ENCODE data around the gene SNTB2. TPM values are rescaled to one million over a fixed set of nuclear protein-coding genes. Genes with fewer than 3 reads are reported as not detected.
"Not testable (repeated sequence)": the region's sequence is repeated elsewhere in the genome, so short reads cannot be mapped to it uniquely, and the experiment has no call there.

SNTB2 gene
- total RNA-seq, 5 donors from 2014 or later (not counting 1 experiment from before 2014, with no cell fraction given), result 13.2 to 23.1 (median 17.3) TPM

DNA sequence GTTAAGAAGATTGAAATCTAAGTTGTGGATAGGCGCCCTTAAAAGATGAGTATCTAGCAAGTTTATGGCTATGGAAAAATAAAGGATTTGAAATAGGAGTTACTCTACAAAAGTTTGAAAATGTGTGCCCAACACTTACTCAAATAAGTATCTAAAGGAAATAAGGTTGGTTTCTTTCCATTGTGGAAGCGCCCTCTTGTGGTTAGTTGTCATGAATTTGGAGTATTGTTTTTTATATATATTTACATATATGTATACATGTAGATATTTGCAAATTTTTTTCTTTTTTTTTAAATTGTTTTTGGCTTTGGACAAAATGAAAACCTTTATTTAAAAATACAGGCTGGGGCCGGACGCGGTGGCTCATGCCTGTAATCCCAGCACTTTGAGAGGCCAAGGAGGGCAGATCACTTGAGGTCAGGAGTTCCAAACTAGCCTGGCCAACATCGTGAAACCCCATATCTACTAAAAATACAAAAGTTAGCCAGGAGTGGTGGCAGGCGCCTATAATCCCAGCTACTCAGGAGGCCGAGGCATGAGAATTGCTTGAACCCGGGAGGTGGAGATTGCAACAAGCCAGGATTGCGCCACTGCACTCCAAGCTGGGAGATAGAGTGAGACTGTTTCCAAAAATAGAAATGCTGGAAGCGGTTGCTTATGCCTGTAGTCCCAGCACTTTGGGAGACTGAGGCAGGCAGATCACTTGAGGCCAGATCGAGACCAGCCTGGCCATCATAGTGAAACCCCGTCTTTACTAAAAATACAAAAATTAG lies 100.2 kb downstream of the SNTB2 start:
- ChIA-PET CTCF (interaction anchor here (0.6 to 3.2 kb wide), 6 partner anchors 100 to 277 kb away, joined by 3 to 42 read pairs (median 4); partner anchors contain the start of gene SNTB2 (in 1 of the 2)), POLR2A (interaction anchor here in 1 of 2 donors (0.5 kb wide), 1 partner anchor 853 kb away, joined by 3 read pairs; no protein-coding TSS in a partner anchor)
- DNase-seq (peak in 18 of 35 experiments; percentile 10 to 82 (median 35)), ATAC-seq (replicated peaks in 1 of 4) (no peak)
- H3K27ac Mint-ChIP-seq, result no peak overlapping the region
- no peaks in the 10 kb centered on the region for H3K27me3 Mint-ChIP-seq
- H3K4me1 Mint-ChIP-seq, result peaks cover 0 to 2% (median 0%) of the 10 kb centered on the region in 3 donors
- H3K4me3 Mint-ChIP-seq, result no peak overlapping the region
- no peaks in the 10 kb centered on the region for H3K9me3 Mint-ChIP-seq
- WGBS (ENCODE audit: insufficient coverage), result 94% methylated on average over 11 of the region's 13 CpGs
- no peaks in the 10 kb centered on the region for H3K4me1 ChIP-seq (ENCODE audit: control insufficient read depth in 1 of 2, extremely low read depth in 1 of 2, insufficient read depth in 2 of 2, low read length in 2 of 2)
- no peaks in the 10 kb centered on the region for H3K9me3 ChIP-seq
- peaks cover 0 to 8% of the 10 kb centered on the region in 2 donors for H3K36me3 ChIP-seq (ENCODE audit: control insufficient read depth in 2 of 2, extremely low read depth in 1 of 2, insufficient read depth in 1 of 2, low read length in 1 of 2)
- peaks cover 6% of the 10 kb centered on the region for H3K36me3 Mint-ChIP-seq
- H3K4me3 ChIP-seq (ENCODE audit: control insufficient read depth in 1 of 2, extremely low read depth in 1 of 2, low read length in 1 of 2), result no peak overlapping the region
- H3K27me3 ChIP-seq (replicated peaks in 1 of 2; ENCODE audit: control insufficient read depth in 2 of 2, extremely low read depth in 1 of 2, insufficient read depth in 2 of 2, low read length in 1 of 2), result no peaks in the 10 kb centered on the region
- H3K27ac ChIP-seq (ENCODE audit: low read length), result no peak overlapping the region

DNA sequence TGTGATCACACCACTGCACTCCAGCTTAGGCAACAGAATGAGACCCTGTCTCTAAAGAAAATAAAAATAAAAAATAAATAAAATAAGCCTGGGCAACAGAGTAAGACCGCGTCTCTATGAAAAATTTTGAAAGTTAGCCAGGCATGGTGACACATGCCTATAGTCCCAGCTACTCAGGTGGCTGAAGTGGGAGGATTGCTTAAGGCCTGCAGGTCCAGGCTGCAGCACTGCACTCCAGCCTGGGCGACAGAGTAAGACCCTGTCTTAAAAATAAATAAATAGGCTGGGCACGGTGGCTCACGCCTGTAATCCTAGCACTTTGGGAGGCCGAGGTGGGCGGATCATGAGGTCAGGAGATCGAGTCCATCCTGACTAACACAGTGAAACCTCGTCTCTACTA lies 104.7 kb downstream of the SNTB2 start:
- ATAC-seq (replicated peaks in 1 of 4); DNase-seq; H3K9me3 ChIP-seq; H3K27ac Mint-ChIP-seq; H3K27me3 ChIP-seq (replicated peaks in 1 of 2; ENCODE audit: control insufficient read depth in 2 of 2, extremely low read depth in 1 of 2, insufficient read depth in 2 of 2, low read length in 1 of 2); H3K36me3 ChIP-seq (ENCODE audit: control insufficient read depth in 2 of 2, extremely low read depth in 1 of 2, insufficient read depth in 1 of 2, low read length in 1 of 2); H3K27ac ChIP-seq (ENCODE audit: low read length); POLR2A ChIA-PET; H3K4me3 Mint-ChIP-seq; H3K4me1 ChIP-seq (ENCODE audit: control insufficient read depth in 1 of 2, extremely low read depth in 1 of 2, insufficient read depth in 2 of 2, low read length in 2 of 2); H3K36me3 Mint-ChIP-seq; H3K4me1 Mint-ChIP-seq; H3K27me3 Mint-ChIP-seq; H3K4me3 ChIP-seq (ENCODE audit: control insufficient read depth in 1 of 2, extremely low read depth in 1 of 2, low read length in 1 of 2); CTCF ChIA-PET; H3K9me3 Mint-ChIP-seq: not testable (repeated sequence)
- 100% methylated on average over 3 of the region's 9 CpGs for WGBS (ENCODE audit: insufficient coverage)

GRCh38 chr16:69293401-69293800 lies 106.4 kb downstream of the SNTB2 start:
- H3K27me3 Mint-ChIP-seq, result no peaks in the 10 kb centered on the region
- Histone ChIP-seq H3K4me3 (ENCODE audit: control insufficient read depth in 1 of 2, extremely low read depth in 1 of 2, low read length in 1 of 2) (no peak overlapping the region), H3K36me3 (ENCODE audit: control insufficient read depth in 2 of 2, extremely low read depth in 1 of 2, insufficient read depth in 1 of 2, low read length in 1 of 2) (no peaks in the 10 kb centered on the region), H3K27me3 (replicated peaks in 1 of 2; ENCODE audit: control insufficient read depth in 2 of 2, extremely low read depth in 1 of 2, insufficient read depth in 2 of 2, low read length in 1 of 2) (no peaks in the 10 kb centered on the region), H3K9me3 (no peaks in the 10 kb centered on the region), H3K27ac (ENCODE audit: low read length) (no peak overlapping the region), H3K4me1 (ENCODE audit: control insufficient read depth in 1 of 2, extremely low read depth in 1 of 2, insufficient read depth in 2 of 2, low read length in 2 of 2) (no peaks in the 10 kb centered on the region)
- H3K27ac Mint-ChIP-seq, result no peak overlapping the region
- peaks cover 3% of the 10 kb centered on the region for H3K36me3 Mint-ChIP-seq
- 80% methylated on average over 3 of the region's 3 CpGs for WGBS (ENCODE audit: insufficient coverage)
- ATAC-seq (replicated peaks in 1 of 4), result no peak
- no peak overlapping the region for H3K4me3 Mint-ChIP-seq
- ChIA-PET CTCF (no interaction called here), POLR2A (no interaction called here)
- DNase-seq, result no peak
- H3K4me1 Mint-ChIP-seq, result no peaks in the 10 kb centered on the region
- H3K9me3 Mint-ChIP-seq, result no peaks in the 10 kb centered on the region

DNA sequence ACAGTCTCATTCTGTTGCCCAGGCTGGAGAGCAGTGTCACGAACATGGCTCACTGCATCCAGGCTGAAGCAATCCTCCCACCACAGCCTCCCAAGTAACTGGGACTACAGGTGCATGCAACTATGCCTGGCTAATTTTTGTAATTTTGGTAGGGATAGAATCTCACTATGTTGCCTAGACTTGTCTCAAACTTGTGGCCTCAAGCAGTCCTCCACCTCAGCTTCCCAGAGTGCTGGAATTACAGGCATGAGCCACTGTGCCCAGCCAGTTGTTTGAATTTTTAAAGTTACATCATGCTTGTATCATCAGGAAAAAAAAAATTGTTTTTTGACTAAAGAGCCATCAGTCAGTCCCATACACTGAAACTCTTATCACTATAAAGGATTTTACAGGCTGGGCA lies 107.1 kb downstream of the SNTB2 start:
- no peaks in the 10 kb centered on the region for H3K9me3 ChIP-seq
- no peaks in the 10 kb centered on the region for H3K36me3 ChIP-seq (ENCODE audit: control insufficient read depth in 2 of 2, extremely low read depth in 1 of 2, insufficient read depth in 1 of 2, low read length in 1 of 2)
- H3K27me3 Mint-ChIP-seq, result no peaks in the 10 kb centered on the region
- no peak overlapping the region for H3K4me3 Mint-ChIP-seq
- no peaks in the 10 kb centered on the region for H3K4me1 Mint-ChIP-seq
- H3K36me3 Mint-ChIP-seq, result peaks cover 3% of the 10 kb centered on the region
- no peak for ATAC-seq (replicated peaks in 1 of 4)
- WGBS (ENCODE audit: insufficient coverage), result no CpG with 5 or more reads among the region's 1 CpG
- H3K27me3 ChIP-seq (replicated peaks in 1 of 2; ENCODE audit: control insufficient read depth in 2 of 2, extremely low read depth in 1 of 2, insufficient read depth in 2 of 2, low read length in 1 of 2), result no peaks in the 10 kb centered on the region
- DNase-seq, result no peak
- H3K4me3 ChIP-seq (ENCODE audit: control insufficient read depth in 1 of 2, extremely low read depth in 1 of 2, low read length in 1 of 2), result no peak overlapping the region
- no peak overlapping the region for H3K27ac ChIP-seq (ENCODE audit: low read length)
- POLR2A ChIA-PET, result no interaction called here
- H3K27ac Mint-ChIP-seq, result no peak overlapping the region
- H3K9me3 Mint-ChIP-seq, result no peaks in the 10 kb centered on the region
- CTCF ChIA-PET, result no interaction called here
- no peaks in the 10 kb centered on the region for H3K4me1 ChIP-seq (ENCODE audit: control insufficient read depth in 1 of 2, extremely low read depth in 1 of 2, insufficient read depth in 2 of 2, low read length in 2 of 2)

DNA sequence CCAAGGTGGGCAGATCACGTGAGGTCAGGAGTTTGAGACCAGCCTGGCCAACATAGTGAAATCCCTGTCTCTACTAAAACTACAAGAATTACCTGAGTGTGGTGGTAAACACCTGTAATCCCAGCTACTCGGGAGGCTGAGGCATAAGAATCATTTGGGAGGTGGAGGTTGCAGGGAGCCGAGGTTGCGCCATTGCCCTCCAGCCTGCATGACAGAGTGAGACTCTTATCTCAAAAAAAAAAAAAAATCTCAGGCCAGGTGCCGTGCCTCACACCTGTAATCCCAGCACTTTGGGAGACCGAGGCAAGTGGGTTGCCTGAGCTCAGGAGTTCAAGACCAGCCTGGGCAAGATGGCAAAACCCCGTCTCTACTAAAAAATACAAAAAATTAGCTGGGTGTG lies 109.8 kb downstream of the SNTB2 start:
- H3K4me3 Mint-ChIP-seq; POLR2A ChIA-PET; DNase-seq; H3K4me3 ChIP-seq (ENCODE audit: control insufficient read depth in 1 of 2, extremely low read depth in 1 of 2, low read length in 1 of 2); CTCF ChIA-PET; H3K9me3 ChIP-seq; H3K9me3 Mint-ChIP-seq; H3K27me3 Mint-ChIP-seq; H3K27me3 ChIP-seq (replicated peaks in 1 of 2; ENCODE audit: control insufficient read depth in 2 of 2, extremely low read depth in 1 of 2, insufficient read depth in 2 of 2, low read length in 1 of 2); ATAC-seq (replicated peaks in 1 of 4); H3K4me1 Mint-ChIP-seq; H3K4me1 ChIP-seq (ENCODE audit: control insufficient read depth in 1 of 2, extremely low read depth in 1 of 2, insufficient read depth in 2 of 2, low read length in 2 of 2); H3K27ac Mint-ChIP-seq; H3K27ac ChIP-seq (ENCODE audit: low read length): not testable (repeated sequence)
- 100% methylated on average over 3 of the region's 7 CpGs for WGBS (ENCODE audit: insufficient coverage)
- peaks cover 15% of the 10 kb centered on the region for H3K36me3 Mint-ChIP-seq
- H3K36me3 ChIP-seq (ENCODE audit: control insufficient read depth in 2 of 2, extremely low read depth in 1 of 2, insufficient read depth in 1 of 2, low read length in 1 of 2), result peaks cover 0 to 16% of the 10 kb centered on the region in 2 donors

GRCh38 chr16:69298261-69298660 lies 111.3 kb downstream of the SNTB2 start:
- Mint-ChIP-seq H3K27me3 (no peaks in the 10 kb centered on the region), H3K9me3 (no peaks in the 10 kb centered on the region), H3K27ac (no peak overlapping the region), H3K4me3 (no peak overlapping the region), H3K4me1 (no peaks in the 10 kb centered on the region), H3K36me3 (peaks cover 17% of the 10 kb centered on the region)
- no CpG with 5 or more reads among the region's 4 CpGs for WGBS (ENCODE audit: insufficient coverage)
- no peak overlapping the region for H3K4me3 ChIP-seq (ENCODE audit: control insufficient read depth in 1 of 2, extremely low read depth in 1 of 2, low read length in 1 of 2)
- H3K4me1 ChIP-seq (ENCODE audit: control insufficient read depth in 1 of 2, extremely low read depth in 1 of 2, insufficient read depth in 2 of 2, low read length in 2 of 2), result no peaks in the 10 kb centered on the region
- CTCF ChIA-PET, result no interaction called here
- ATAC-seq (replicated peaks in 1 of 4), result no peak
- DNase-seq, result no peak
- H3K36me3 ChIP-seq (ENCODE audit: control insufficient read depth in 2 of 2, extremely low read depth in 1 of 2, insufficient read depth in 1 of 2, low read length in 1 of 2), result peaks cover 5 to 16% of the 10 kb centered on the region in 2 donors
- no peak overlapping the region for H3K27ac ChIP-seq (ENCODE audit: low read length)
- POLR2A ChIA-PET, result no interaction called here
- H3K27me3 ChIP-seq (replicated peaks in 1 of 2; ENCODE audit: control insufficient read depth in 2 of 2, extremely low read depth in 1 of 2, insufficient read depth in 2 of 2, low read length in 1 of 2), result no peaks in the 10 kb centered on the region
- no peaks in the 10 kb centered on the region for H3K9me3 ChIP-seq

Data from T-cell (primary cell).